ENCODE data around the gene STPG2.

STPG2 gene

DNA sequence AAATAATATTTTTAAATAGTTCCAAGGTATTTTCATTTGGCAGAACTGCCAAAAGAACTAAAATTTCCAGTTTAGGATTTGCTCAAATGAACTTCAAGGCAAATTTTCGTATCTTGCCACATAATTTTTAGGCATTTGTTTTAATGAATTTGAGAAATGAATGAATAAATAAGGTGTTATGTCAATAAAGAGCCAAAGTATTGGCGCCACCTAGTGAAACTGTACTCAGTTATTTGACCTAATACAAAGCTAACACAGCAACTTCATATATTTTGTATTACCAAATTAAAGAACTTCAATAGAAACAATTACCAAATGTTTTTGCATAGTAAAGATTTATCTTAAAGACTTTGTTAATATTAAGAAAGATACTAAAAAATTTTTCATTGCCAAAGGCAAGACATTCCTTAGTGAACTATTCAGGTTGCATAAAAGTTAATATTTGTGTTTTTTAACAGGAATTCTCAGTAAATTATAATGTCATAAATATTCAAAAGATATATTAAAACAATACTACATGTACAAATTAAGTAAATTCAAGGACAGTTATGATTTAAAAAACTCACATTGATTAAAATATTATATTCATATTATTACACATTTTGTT, 50.3 kb downstream of the STPG2 start:
- DNase-seq = no peak

DNA sequence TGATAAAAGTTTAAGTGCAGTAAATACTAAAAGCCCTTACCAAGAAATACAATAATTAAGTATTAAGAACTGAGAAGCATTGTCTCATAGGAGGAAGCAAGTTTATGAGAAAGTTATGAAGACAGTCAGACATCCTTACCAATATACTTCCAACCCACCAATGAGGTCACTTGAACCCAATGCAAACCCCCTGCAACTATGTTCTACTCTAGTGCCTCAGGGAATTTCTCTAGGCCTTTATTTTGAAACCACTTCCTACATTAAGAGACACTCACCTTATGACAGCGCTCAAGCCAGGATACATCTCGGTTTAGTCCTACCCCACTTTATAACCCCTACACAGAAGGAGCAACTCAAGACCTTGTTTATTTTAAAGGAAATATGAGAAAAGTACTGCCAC, 61.3 kb downstream of the STPG2 start:
- DNase-seq = no peak

DNA sequence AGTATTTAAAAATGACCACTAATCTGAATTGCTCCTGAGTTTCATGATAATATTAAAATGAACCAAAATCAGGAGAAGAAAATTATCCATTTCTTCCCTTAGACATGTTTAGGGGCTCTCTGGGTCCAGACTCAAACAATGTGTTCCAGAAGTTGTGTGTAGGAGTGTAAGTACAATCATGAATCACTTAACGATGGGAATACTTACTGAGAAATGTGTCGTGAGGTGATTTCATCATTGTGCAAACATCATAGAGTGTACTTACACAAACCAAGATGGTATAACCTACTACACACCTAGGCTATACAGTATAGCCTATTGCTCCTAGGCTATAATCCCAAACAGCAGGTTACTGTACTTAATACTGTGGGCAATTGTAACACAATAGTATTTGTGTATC, 74.8 kb downstream of the STPG2 start:
- no peak for DNase-seq

DNA sequence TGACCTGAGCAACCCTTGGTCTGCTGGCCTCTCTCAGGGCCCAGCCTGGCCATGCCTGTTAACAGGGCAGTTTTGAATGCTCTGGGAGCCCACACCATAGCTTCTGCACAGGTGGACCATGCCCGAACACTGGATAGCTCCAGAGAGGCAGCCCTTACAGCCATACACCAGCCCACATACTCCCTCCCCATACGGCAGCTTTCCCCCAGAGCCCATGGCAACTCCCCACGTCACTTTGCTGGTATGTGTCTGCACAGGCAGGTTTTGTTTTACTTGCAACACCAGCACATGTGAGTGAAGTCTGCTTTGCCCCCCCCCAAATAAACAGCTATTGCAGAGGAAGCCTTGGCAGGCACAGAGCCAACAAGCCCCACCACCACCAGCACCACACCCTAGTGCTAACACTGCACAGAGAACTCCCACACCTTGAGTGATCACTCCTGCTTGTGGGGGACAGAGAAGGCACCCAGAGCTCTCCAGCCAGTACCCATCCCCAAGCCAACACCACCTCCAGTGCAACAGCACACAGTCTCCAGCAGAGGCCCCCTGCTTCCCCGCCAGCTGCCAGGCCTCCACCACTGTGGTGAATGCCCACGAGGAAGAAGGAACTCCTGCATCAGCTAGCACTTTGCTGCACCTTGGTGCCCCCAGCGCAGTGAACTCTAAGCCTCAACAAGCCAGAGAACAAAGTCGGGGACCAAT, 87.3 kb downstream of the STPG2 start:
- no peak for DNase-seq

DNA sequence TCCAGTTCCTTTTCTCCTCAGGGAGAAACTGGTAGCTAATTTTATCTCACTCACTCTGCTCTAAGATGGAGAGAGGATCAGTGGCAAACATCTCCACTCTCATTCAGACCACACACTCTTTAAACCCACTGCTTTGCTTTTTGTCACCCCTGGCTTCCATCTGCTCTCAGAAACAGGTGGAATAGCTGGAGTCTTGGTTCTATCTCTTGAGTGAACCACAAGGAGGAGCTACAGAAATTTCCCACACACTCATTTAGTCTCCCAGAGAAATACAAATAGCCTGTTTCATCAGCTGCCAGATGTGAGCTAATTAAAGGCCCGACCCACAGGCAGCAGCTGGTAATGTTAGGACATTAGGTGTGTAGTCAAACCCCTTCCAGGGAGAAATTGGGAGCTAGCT, 96.6 kb downstream of the STPG2 start:
- no peak for DNase-seq

DNA sequence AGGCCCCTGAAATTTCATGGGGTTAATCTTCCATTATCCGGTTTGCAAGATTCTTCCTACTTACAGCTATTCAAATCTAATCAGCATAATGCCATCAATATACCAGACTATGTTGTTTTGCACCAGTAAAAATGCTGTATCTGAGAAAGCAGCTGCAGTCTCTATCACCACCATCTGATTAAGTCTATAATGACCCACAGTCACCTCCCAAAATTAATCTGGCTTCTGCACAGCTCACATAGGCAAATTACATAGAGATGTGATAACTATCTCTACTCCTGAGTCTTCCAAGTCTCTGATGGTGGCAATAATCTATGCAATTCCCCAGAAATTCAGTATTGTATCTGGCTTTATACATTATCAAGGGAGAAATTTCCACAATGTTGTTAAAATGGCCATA, 113.2 kb downstream of the STPG2 start:
- DNase-seq = no peak

DNA sequence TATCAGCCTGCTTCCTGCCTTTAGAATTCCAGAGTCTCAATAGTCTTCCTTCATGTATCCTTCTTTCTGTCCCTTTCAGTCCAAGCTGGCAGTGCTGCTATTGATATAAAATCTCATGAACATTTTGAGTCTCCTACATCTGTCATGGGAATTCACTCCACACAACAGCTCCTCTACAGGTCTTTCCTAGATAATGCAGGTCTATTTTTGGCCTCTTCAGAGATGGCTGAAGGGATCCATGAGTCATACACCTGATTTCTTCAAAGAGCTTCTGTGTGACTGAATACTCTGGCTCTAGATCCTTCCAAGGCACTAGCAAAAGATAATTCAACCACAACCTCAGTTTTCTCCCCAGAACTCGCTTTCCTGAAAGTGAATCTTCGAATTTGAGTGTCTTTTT, 115.4 kb downstream of the STPG2 start:
- no peak for DNase-seq

DNA sequence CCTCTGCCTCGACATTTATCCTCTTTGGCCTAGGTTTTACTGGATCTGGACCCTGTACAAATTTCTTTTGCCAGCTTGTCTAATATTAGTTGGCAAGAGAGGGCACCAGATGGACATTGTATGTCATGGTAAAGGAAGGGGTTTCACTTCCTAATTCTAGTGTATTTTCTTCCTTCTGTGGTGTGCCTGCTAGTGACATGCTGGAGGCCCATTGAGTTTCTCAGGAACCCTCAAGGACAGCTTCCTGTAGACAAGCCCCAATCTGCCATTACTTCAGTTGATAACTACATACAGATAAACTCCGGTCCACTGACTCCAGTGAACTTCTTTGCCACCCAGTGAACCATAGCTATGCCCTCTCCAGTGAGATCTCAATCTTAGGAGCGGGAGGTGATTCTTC, 116.9 kb downstream of the STPG2 start:
- DNase-seq = no peak

DNA sequence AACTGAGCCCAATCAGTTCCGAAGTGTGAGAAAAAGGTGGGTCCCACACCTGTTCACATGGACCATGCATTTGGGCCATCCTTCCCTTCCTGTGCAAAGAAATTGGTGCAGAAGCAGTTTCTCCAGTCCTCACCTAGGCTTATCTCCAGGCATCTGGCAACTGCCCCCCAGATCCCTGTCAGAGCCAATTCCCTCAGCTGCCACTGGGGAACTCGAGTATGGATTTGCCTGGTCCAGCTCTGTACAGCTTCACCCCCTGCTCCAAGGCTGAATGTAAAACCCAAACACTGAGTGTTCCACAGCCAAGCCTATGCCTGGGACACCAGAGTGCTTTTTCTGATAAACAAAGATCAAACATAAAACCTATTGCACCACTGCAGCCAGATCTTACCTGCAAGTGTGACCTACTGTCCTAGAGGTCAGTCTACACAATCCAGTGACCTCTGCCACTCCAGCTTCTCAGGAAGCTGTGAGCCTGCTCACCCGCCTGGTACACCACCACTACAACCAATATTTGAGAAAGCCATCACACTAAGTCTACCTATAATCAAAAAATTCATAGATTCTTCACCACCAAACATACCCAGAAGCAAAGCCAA, 136.4 kb downstream of the STPG2 start:
- no peak for DNase-seq

DNA sequence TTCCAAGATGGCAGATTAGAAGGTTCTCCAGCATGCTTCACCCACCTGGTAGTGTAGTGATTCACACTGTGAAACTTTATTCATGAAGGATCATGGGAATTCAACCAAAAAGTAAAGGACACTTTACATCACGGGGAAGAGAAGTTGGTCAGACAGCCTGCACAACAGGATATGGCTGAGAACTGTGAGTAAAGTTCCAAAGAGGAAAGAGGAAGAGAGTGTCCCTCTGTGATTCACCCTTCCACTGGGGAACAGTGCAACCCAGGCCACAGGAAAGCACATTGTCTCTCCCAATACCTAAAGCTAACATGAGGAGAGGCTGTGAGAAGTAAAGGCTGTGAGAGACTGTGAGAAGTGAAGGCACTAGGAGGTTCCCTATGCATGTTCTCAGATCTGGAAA, 137.2 kb downstream of the STPG2 start:
- DNase-seq = no peak

DNA sequence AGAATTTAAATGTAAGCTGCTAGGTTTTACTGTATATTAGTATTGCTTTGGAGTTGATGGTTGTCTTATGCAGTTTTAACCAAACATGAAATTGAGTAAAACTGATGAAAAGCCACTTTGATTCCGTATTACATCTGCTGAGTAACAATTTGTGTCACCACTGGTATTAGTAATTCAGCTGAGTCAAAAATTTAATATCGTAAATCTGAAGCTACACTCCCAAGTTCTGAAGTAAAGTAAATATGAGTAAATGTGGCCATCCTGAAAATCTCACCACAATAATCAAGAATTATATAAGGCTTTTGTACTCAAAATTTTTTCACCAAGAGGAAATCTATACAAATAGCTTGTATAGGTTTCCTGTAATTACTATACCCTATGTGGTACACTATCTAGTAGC, 142.3 kb downstream of the STPG2 start:
- no peak for DNase-seq

DNA sequence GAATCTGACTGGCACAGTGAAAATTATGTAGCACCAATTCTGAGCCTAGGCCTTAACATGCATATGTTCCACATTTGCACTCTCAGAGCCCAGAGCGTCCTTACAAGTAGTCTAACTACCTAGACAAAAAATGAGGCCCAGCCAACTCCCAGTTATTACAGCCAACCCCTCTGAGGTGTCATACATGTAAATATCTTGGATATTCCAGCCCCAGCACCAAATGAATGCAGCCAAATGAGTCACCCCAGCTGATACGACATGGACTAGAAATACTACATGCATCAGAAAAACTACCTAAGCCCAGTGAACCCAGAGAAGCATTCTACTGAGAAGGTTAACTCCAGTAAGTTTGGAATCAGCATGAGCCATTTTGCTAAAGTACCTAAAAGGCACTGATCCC, 145.1 kb downstream of the STPG2 start:
- no peak for DNase-seq

DNA sequence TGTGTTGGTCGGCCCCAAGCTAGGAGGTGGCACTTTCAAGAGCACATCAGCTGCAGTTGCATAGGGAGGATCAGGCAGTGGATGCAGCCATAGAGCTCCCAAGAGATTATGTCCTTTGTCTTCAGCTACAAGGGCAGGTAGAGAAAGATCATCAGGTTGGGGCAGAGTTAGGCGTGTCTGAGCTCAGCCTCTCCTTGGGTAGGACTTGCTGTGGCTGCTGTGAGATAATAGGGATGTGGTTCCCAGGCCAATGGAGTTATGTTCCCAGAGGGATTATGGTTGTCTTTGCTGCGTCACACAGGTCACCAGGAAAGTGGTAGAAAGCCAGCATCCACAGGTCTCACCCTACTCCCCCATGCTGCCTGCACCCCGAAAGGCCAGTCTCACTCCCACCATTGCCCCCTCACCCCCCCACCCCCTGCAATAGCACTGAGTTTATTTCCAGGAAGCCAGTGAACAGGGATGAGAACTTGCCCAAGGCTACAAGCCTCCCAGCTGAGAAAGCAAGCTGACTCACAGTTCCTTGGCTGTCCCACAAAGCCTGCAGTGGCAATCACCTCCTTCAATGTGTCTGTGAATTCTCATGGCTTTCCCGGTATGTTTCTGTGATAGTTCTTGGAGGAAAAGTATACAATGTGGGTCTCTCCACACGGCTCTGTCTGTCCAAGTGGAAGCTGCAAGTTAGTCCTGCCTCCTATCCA, 148.4 kb downstream of the STPG2 start:
- no peak for DNase-seq

DNA sequence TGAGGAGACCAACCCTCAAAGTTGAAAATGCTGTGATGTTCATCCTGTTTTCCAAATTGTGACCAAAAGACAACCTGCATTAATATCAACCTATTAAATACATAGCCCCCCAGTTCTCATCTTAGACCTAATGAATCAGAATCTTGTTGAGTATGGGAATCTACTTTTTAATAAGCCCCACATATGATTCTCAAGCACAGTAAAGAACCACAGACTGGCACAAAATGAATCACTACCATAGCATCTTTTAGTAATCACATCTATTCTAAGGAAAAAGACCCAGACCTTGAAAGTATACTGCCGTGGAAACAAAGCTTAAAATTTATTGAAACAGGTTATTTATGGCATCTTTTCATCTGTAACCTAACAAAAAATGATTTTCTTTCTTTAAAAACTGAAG, 152.9 kb downstream of the STPG2 start:
- no peak for DNase-seq

DNA sequence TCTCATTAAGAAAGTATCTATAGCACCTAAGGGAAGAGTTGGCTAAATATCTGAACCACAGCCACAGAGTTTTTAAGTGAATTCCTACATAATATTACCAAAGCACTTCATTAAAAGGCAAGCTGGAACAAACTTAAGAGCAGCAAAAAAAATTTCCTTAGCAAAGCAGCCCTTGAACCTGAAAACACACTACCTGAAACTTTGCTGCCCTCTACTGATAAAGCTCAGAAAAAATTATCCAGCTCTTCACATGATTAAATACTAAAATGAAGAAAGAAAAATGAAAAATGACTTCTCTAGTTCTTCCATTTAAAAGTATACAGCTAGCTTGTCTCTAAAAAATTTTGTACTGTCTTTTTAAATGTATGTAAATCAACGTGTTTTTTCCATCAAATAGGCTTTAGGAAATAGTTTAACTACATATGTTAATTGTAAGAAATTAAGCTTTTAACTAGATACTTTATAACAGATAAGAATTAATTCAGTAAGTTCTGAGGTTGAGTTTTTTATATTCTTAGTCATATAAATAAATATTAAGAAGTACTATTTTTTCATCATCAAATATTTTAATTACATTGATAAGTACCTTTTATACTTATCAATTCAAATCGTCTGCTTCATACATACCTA, 156.1 kb downstream of the STPG2 start:
- DNase-seq = peak in 1 of 2 donors; percentile 9

DNA sequence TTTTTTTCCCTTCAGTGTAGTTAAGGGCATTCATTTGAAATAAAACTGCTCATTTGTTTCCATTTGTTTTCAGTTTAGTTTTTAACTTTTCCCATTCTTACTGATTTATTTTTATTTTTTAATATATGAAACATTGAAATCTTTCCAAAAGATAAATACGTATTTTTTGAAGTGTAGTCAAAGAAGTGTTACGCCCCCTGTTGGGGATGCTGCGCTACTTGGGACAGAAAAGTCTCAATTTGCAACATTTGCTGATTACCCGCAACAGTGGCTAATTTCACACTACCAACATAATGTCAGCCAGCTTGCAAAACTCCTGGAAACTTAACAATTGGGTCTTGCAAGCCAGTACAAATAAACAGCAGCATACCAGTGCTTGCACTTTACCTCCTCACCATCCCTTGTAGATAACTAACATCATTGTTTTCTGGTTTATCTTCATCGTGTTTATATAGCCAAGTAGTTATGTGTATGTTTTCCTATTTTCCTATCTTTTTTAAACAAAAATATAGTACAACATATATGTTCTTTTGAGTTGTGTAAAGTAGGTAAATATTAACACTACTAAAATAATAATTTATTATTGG, 158.6 kb downstream of the STPG2 start:
- DNase-seq = no peak

DNA sequence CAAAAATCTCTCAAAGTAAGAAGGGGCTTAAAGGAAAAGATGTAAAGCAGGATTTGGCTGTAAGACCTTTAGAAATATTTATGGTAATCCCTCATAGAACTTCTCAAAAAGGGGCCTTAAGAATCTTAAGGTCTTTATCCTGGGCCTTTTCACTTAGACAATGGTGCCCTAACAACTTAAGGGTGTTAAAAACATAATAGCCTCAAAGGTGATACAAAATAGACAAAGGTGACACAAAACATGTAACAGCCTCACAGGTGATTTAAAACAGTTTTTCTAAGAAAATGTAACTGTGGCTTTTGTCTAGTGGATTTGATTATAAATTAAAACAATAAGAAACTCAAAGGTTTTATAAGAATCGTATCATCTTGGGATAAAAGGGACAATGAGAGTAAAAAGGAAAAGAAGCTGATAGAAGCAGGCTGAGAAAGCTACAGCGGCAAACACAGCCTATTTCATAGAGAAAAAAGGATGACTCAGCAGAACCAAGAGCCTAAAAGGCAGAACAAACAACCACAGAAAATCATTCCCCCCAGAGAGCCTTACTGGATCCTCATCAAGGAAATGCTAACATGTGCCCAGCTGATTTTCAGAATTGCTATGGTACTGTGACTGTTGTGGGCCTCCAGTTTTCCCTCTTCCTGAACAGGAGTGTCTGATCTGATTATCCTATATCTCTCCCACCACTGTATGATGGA, 164.3 kb downstream of the STPG2 start:
- DNase-seq = no peak

DNA sequence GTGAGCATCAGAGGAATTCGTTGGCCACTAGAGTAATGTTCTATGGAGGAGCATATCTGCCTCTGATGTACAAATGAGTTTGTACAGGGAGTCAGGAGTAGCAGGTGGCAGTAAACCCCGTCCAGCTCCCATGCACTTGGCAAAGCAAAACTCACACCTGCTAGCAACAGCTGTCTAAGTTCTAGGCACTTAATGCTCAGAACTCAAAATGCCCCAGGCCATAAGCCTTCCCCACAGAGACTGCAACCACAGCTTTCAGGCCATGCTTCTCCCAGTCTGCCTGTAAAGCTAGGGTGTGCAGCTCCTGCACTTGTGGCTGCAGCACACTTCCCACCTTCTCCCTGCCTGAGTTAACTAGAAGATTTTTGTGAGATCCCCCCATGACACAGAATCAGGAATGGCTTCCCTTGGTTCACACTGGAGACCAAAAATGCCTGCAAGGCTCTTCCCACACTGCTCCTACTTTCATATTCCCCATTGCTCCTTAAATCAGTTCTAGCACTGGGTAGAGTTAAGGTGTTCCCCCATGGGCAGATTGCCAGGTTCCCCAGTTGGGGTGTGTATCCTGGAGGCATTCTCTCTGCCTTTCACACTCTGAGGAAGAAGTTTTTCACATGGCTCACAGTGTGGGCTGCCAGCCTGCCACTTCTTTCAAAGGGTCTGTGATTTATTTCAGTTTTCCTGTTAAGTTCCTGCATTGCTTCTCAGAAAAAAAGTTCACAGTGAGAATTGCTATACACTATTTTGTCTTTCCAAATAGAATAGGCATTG, 189.9 kb downstream of the STPG2 start:
- DNase-seq = no peak

DNA sequence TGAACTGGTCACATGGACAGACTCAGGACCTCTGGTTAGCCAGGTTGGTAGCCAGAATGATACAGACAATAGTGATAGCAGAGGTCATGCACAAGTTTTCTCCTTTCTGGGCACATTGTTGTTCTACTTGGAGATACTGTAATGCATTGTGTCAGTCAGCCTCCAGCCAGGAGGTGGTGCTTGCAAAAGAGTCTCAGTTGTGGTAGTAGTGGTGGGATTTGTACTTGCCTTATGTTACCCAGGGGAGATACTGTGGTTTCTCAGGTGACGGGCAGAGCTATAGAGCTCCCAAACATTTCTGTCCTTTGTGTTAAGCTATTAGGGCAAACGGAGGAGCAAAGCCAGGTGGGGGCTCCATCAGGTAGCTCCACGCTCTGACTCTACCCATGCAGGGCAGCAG, 190.5 kb downstream of the STPG2 start:
- no peak for DNase-seq

DNA sequence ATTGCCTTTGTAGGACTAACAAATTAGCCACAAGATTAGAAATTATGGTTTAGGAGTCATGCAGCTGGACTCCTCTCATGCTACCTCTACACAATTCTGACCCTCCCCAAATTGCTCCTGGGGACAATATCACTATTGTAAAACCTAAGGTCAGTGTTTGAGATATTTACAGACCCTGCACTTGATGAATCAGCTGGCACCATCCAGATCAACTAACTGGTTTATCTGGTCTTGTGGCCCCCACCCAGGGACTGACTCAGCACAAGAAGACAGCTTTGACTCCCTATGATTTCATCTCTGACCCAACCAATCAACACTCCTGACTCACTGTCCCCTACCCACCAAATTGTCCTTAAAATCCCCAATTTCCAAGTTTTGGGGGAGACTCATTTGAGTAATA, 192.4 kb downstream of the STPG2 start:
- DNase-seq = no peak

DNA sequence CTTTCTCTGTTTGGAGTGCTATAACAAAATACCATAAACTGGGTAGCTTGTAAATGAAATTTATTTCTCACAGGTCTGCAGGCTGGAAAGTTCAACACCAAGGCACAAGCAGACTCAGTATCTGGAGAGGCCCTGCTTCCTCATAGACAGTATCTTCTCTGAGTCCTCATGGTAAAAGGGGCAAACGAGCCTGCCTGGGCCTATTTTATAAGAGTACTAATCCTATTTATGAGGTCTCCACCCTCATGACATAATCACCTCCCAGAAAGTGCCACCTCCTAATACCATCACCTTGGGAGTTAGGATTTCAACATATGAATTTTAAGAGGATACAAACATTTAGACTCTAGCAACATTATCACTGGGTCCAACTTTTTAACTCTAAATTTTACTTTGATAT, 200.3 kb downstream of the STPG2 start:
- DNase-seq = no peak

DNA sequence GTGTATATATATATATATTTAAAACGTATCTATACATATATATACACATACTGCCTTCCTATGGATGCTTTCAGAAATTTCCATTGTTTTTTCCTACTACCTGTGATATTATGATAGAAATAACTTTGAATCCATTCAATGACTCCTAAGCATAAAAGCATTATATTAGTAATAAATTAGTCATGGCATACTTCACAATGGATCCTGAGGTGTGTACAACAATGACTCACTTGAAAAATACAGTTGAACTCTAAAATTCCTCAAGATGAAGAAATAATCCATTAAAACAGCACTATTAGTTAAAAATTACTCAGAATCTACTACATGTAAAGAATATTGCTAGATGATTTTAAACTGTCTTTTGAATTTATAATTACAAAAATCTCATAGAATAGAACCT, 201.1 kb downstream of the STPG2 start:
- no peak for DNase-seq
